OCI-LY7 (cell line): ENCODE data around the gene HIVEP3. TPM values are rescaled to one million over a fixed set of nuclear protein-coding genes. Genes with fewer than 3 reads are reported as not detected.

Experiments used
- BruUV-seq: library from RNA; stranded (reverse); fragments of 400-500 nt; replicated peaks from 2 replicates; lab custom pipeline; 2021; lab: Mats Ljungman, UMichigan
- CTCF ChIA-PET: fragments of 300-600 bp; sonication (Branson Sonifier 250); formaldehyde crosslinking; loops from one replicate; lab custom pipeline; 2022; ENCODE audit warnings: antibody characterized with exemption; ENCODE audit not compliant: unreplicated experiment; lab: Charles Lee
- POLR2A ChIA-PET: fragments of 300-600 bp; sonication (Branson Sonifier 250); formaldehyde crosslinking; loops from one replicate; lab custom pipeline; 2022; ENCODE audit warnings: antibody characterized with exemption; lab: Charles Lee
- DNase-seq: peaks from one replicate; pipeline ENCODE4 v3.0.0-alpha.2; 2015; ENCODE audit warnings: low spot score
- H2AFZ ChIP-seq: fragments of 200-600 bp; sonication (generic), shearing (Covaris generic); 2 replicates; pipeline ENCODE4 v1.6.1; 2014; ENCODE audit warnings: mild to moderate bottlenecking, antibody characterized with exemption, low read length, moderate library complexity
- H3K27ac ChIP-seq: fragments of 200-600 bp; sonication (generic); 2 replicates; pipeline ENCODE4 v1.5.1; 2014; ENCODE audit warnings: mixed run types, low read depth, mild to moderate bottlenecking, moderate library complexity, low read length, inconsistent platforms; ENCODE audit not compliant: poor library complexity, severe bottlenecking
- H3K36me3 ChIP-seq: fragments of 200-600 bp; sonication (generic); 2 replicates; pipeline ENCODE4 v1.6.1; 2014; ENCODE audit warnings: mild to moderate bottlenecking, antibody characterized with exemption, low read length, moderate library complexity, mixed read lengths; ENCODE audit not compliant: insufficient read depth
- H3K4me1 ChIP-seq: fragments of 200-600 bp; sonication (generic); 2 replicates; pipeline ENCODE4 v1.5.1; 2014; ENCODE audit warnings: mild to moderate bottlenecking, low read length; ENCODE audit not compliant: insufficient read depth, poor library complexity, severe bottlenecking
- H3K4me2 ChIP-seq: fragments of 200-600 bp; sonication (generic); 2 replicates; pipeline ENCODE4 v1.6.1; 2014; ENCODE audit warnings: mild to moderate bottlenecking, low read length
- H3K4me3 ChIP-seq: fragments of 200-600 bp; sonication (generic); 2 replicates; pipeline ENCODE4 v1.5.1; 2014; ENCODE audit warnings: mild to moderate bottlenecking, low read depth, low read length; ENCODE audit not compliant: poor library complexity, severe bottlenecking
- H3K79me2 ChIP-seq: fragments of 200-600 bp; sonication (generic); 2 replicates; pipeline ENCODE4 v1.6.1; 2016; ENCODE audit warnings: low read depth, mild to moderate bottlenecking, low read length, moderate library complexity, mixed read lengths; ENCODE audit not compliant: insufficient read depth
- H3K9me2 ChIP-seq: fragments of 200-600 bp; sonication (generic); 2 replicates; pipeline ENCODE4 v1.6.1; 2016; ENCODE audit warnings: mild to moderate bottlenecking, low read length, mixed read lengths; ENCODE audit not compliant: insufficient read depth
- H3K9me3 ChIP-seq: fragments of 200-600 bp; sonication (generic); 2 replicates; pipeline ENCODE4 v1.6.1; 2014; ENCODE audit warnings: mild to moderate bottlenecking, mixed run types, low read length, mixed read lengths
- H4K20me1 ChIP-seq: fragments of 200-600 bp; sonication (generic); 2 replicates; pipeline ENCODE4 v1.6.1; 2014; ENCODE audit warnings: mild to moderate bottlenecking, antibody characterized with exemption, low read length, moderate library complexity, mixed read lengths; ENCODE audit not compliant: insufficient read depth
- EZH2phosphoT487 ChIP-seq: fragments of 200-600 bp; sonication (generic); IDR thresholded peaks from 2 replicates; pipeline ENCODE4 v1.6.1; 2018; ENCODE audit warnings: low read depth, borderline replicate concordance, mild to moderate bottlenecking, mixed run types, antibody characterized with exemption, low read length, moderate library complexity, mixed read lengths
- intact Hi-C: fragments of 100-400 bp; cut with micrococcal nuclease; formaldehyde crosslinking; loops from one replicate; pipeline ENCODE4 v1.10.0; 2022; ENCODE audit not compliant: unreplicated experiment
- total RNA-seq, 2 experiments: library from RNA; depleted of rRNA in 1 of 2; stranded (reverse); fragments of >200 nt in 1 of 2; shearing (Covaris generic) in 1 of 2; gene quantifications; 2 replicates each; pipeline ENCODE4 v1.2.3, GENCODE V29; 2014 to 2022
- TF ChIP-seq, protein P1 (sequence below): fragments of 200-600 bp; sonication (generic); conservative IDR thresholded peaks from 2 replicates; pipeline ENCODE4 v1.5.1; 2014; ENCODE audit warnings: mild to moderate bottlenecking, antibody characterized with exemption, low read length, moderate library complexity, mixed read lengths

The HIVEP3 gene
- total RNA-seq, 2 experiments from 2014 or later, result 0.53 to 0.60 TPM

DNA sequence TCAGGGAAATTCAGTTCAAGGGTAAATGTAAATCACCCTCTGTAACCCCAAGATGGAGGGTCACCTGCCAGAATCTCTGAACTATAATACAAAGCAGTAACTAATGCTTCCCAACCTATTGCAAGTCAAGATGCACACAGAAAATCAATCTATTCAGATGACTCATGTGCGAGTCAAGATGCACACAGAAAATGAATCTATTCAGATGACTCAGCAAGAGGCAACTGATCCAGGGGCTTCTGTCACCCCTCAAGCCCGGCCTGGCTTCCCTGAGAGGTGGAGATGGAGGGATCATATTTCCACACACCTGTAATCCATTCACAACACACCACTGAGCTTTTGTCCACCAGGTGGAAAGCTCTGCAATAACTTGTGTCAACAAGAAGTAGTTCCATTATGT is 17.4 kb upstream of the HIVEP3 start:
- H3K4me1 ChIP-seq, result no peaks in the 10 kb centered on the region
- H2AFZ ChIP-seq, result no peak overlapping the region
- H3K36me3 ChIP-seq, result no peaks in the 10 kb centered on the region
- no peak overlapping the region for H3K4me3 ChIP-seq
- intact Hi-C loops, result no loop called here
- no peaks in the 10 kb centered on the region for H3K9me2 ChIP-seq
- TF ChIP-seq, protein P1, sequence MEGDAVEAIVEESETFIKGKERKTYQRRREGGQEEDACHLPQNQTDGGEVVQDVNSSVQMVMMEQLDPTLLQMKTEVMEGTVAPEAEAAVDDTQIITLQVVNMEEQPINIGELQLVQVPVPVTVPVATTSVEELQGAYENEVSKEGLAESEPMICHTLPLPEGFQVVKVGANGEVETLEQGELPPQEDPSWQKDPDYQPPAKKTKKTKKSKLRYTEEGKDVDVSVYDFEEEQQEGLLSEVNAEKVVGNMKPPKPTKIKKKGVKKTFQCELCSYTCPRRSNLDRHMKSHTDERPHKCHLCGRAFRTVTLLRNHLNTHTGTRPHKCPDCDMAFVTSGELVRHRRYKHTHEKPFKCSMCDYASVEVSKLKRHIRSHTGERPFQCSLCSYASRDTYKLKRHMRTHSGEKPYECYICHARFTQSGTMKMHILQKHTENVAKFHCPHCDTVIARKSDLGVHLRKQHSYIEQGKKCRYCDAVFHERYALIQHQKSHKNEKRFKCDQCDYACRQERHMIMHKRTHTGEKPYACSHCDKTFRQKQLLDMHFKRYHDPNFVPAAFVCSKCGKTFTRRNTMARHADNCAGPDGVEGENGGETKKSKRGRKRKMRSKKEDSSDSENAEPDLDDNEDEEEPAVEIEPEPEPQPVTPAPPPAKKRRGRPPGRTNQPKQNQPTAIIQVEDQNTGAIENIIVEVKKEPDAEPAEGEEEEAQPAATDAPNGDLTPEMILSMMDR, result no peak
- TF ChIP-seq EZH2phosphoT487, result no peak
- H3K27ac ChIP-seq, result no peak overlapping the region
- no peak for DNase-seq
- H3K79me2 ChIP-seq, result no peaks in the 10 kb centered on the region
- no peaks in the 10 kb centered on the region for H4K20me1 ChIP-seq
- no TSS peak for BruUV-seq
- no peak overlapping the region for H3K4me2 ChIP-seq
- CTCF ChIA-PET, result no interaction called here
- POLR2A ChIA-PET, result no interaction called here
- H3K9me3 ChIP-seq, result no peaks in the 10 kb centered on the region

DNA sequence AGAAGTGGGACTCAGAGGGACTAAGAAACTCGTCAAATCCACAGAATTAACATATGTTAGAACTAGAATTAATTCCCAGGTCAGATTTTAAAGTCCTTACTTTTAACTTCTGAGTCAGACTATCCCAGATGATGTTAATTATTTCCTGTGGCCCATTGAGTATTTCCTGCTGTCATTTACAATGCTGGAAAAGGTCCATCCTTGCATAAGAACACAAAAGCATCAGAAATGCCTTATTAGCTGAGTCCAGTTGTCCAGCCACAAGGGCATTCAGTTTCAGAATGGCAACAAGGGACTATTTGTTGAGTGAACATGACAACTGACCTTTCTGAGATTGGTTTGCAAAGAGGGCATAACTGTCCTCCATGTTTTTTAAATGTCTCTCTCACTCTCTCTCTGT is 16.5 kb upstream of the HIVEP3 start:
- Histone ChIP-seq H3K36me3 (no peaks in the 10 kb centered on the region), H3K27ac (no peak overlapping the region), H3K9me3 (no peaks in the 10 kb centered on the region), H3K4me1 (no peaks in the 10 kb centered on the region), H2AFZ (no peak overlapping the region), H3K79me2 (no peaks in the 10 kb centered on the region), H4K20me1 (no peaks in the 10 kb centered on the region), H3K9me2 (no peaks in the 10 kb centered on the region), H3K4me2 (no peak overlapping the region), H3K4me3 (no peak overlapping the region)
- intact Hi-C loops, result no loop called here
- DNase-seq, result no peak
- TF ChIP-seq, protein P1, result no peak
- TF ChIP-seq EZH2phosphoT487, result no peak
- ChIA-PET POLR2A (no interaction called here), CTCF (no interaction called here)
- no TSS peak for BruUV-seq

DNA sequence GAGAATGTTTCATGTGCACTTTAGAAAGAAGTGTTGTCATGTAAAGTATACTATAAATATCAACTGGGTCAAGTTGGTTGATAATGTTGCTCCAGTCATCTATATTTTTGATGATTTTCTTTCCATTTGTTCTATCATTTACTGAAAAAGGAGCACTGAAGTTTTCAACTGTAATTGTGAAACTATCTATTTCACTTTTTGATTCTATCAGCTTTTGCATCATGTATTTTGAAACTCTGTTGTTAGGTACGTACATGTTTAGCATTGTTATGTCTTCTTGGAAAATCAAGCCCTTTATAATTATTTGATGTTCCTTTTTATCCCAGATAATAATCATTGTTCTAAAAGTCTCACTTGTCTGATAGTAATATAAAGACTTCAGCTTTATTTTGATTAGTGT is 14.4 kb upstream of the HIVEP3 start:
- ChIA-PET POLR2A (no interaction called here), CTCF (no interaction called here)
- no peaks in the 10 kb centered on the region for H3K4me1 ChIP-seq
- H4K20me1 ChIP-seq, result no peaks in the 10 kb centered on the region
- no peaks in the 10 kb centered on the region for H3K79me2 ChIP-seq
- intact Hi-C loops, result no loop called here
- no peak overlapping the region for H2AFZ ChIP-seq
- no TSS peak for BruUV-seq
- no peaks in the 10 kb centered on the region for H3K36me3 ChIP-seq
- H3K4me3 ChIP-seq, result no peak overlapping the region
- no peak overlapping the region for H3K4me2 ChIP-seq
- no peaks in the 10 kb centered on the region for H3K9me3 ChIP-seq
- TF ChIP-seq, protein P1, result no peak
- no peak for TF ChIP-seq EZH2phosphoT487
- H3K9me2 ChIP-seq, result no peaks in the 10 kb centered on the region
- H3K27ac ChIP-seq, result no peak overlapping the region
- no peak for DNase-seq
